HG02588 (cell line): ENCODE measurements around the gene TFAP2A.
A peak's percentile ranks its signal among the peaks of the same experiment; 100 is the strongest.

Experiments used
- ATAC-seq: cut with Tn5 transposase; IDR thresholded peaks from one replicate; pipeline ENCODE4 v1.9.1; 2021; ENCODE audit warnings: mild to moderate bottlenecking, moderate library complexity; ENCODE audit not compliant: unreplicated experiment

The TFAP2A gene

DNA sequence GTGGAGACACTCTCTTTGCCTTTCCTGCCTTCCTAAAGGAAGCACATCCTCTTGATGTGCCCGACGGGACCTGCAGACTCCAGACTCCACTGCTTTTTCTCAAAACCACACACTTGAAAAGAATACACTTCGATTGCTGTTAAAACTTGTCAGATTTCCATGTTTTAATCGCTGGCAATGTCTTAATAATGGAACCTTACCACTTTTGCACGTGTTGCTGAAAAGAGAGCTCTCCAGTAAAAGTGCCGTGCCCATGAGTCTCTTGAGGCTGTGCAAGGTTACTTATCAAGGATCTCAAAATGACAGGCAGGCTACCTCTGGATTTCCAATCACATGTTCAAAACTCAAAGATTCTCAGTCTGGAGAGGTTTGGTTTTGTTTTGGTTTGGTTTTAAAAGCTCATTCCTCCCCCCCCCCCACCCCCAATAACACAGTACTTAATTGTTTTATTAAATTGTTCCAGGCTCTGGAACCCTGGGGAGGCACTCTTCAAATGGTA, 12.0 kb upstream of the TFAP2A start:
- ATAC-seq: no peak

DNA sequence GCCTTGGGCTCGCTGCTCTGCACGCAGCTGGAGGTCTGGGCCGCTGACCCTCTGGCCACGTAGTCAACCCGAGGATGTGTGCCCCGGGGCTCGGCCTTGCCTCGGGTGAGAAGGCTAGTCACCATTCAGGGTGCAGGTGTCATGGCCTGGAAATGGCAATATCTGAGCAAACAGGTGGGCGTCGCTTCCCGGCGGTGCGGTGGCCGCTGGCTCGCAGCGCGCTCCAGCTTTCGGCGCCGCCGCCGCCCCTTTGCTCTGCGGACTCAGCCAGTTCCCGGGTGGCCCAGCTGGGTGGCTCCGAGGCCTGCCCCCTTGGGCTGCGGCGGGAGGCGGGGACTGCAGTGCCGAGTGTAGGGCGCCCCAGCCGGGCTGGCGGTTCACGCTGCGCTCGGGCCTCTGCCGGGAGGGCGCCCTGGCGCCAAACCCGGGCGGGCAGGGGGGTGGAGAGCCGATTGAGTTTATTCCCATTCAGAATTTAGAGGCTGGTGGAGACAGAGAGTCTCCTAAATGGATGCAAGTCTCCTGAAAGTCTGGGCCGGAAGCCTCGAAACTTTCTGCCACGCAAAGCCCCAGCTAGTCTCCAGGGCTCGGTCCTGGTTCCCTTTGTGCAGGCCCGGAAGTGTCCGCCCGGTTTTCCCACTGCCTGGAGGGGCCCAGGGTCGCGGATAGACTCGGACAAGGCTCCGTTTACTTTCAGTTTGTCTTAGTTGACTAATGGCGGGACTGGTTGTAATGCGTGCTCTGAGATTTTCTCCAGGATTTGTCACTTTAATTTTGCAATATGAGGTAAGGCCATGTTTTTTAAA, 11.3 kb upstream of the TFAP2A start:
- ATAC-seq: peak; percentile 70

DNA sequence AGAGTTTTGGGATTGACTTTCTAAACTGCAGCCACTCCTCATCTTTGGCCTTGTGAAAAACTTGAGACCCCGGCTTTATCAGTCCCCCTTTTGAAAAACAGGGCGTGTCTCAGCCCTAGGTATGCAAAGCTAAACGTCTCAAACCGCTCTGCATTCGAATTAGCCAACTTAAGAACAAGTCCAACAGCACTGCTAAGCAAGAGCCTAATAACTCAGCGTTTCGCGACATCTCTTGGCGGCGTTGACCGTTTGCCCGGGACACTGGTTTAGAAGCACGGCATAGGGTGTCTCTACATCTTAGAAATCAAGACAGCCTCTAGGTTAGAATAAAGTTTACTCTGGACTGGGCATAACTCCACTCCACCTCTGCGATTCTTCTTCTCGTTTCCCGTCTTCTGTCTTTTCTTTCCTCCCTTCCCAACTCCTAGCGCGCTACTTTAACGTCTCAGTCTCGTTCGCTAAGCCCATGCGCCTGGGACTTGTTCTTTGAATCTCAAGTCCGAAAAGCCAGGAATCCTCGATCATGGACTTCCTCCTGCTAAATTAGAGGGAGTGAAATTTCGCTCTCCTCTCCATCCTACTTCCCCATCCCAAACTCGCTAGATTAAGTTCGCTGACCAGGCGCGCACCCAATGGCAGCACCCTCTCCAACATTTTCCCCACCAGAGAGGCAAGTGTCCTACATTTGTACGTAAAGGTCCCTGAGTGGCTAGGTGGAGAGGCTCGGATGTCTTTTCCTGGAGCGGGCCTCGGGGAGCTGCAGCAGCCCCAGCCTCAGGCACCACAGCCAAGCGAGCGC, 10.5 kb upstream of the TFAP2A start:
- no peak for ATAC-seq

DNA sequence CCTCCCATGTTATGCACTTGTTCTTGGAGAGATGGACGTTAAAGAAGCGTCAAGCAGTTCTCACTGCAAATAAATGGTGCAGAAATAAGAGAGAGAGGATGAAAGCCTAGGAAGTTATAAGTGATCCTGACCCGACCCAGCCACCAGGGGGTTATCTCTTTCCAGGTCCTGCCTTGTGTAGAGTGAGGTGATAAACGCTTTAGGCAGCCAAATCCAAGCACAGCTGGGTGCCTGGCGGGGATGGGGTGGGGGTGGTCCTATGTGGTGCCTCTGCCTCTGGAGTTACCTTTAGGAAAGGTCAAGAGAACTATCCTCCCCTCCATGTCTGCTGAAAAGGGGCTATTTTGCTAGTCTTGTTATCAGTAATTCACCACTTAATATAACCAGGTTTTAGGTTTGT, 9.2 kb upstream of the TFAP2A start:
- no peak for ATAC-seq

DNA sequence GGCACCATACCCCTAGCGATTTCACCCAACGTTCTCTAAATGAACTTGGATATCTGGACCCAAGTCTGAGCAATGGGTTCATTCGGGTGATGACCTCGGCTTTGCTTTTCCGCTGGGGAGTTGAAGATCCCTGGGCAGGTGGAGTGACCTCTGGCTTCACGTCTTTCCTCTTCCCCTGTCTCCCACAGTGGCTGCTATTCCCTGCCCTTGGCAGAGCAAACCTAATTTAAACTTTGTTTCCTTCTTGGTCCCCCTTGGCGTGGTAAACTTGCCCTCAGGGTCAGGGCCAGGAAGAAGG, 7.8 kb upstream of the TFAP2A start:
- ATAC-seq: no peak

DNA sequence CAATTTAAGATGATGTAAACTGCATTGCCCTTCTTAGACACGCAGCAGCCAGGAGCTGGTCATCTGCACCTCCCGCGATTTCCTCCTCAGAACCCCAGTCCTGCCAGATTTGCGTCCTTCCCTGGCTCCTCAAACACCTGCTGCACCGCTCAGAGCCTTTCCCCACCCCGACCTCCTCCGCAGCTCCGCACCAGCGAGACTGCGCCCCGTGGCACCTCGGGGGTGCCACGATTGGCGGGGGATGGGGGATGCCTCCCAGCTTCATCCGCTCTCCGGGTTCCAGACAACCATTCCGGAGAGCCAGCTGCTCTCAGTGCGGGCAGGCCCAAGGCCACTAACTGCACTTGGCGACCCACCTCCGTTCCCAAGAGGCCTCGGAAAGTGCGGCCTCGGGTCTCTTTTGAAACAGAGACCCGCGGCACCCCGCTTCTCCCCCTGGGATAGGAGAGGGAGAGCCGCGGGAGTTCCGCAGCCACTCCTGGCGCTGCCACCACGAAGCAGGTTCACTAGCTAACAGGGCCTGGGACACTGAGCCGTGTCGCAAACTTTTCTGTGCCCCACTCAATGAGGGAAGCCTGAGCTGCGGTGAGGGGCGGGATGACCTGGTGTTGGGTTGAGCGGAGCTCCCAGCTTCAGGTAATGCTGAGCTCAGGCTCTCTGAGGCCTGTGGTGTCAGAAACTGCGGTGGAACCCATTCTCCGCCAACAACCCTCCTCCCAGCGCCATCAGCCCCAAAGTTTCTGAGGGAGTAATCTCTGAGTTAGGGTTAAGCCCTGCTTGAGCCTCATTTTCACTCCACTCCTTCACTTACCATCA, 7.3 kb upstream of the TFAP2A start:
- no peak for ATAC-seq

DNA sequence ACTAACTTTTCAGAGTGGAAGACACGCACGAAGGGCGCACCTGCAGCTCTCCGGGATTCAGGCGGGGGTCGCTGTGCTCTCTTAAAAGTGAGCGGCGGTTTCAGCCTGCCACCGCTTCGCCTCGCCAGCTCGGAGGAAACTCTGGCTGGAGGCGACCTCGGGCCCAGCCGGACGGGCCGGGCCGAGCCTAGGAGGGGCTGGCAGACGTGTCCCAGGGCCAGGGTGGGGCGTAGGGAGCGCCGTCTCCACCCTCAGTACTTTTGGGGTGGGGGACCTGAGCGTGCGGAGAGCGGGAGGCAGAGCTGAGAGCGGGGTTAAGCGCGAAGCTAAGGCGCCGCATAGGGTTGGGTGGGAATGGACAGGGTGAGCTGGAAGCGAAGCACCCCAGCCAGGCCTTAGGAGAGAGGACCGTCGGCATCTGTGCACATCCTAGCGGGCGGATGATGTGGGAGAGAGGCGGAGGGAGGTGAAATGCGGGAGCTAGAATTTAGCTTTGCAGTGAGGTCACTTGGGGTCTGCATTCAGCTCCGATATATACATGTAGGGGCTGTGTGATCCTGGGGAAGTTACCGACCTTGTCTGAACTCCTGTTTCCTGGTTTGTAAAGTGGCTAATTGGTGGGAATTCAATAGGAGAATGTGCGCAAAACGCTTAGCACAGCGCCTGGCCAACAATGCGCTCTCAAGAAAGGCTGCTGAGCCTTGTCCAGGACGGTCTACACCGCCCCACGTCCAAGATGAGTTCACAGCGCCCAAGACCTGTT, 6.5 kb upstream of the TFAP2A start:
- no peak for ATAC-seq

DNA sequence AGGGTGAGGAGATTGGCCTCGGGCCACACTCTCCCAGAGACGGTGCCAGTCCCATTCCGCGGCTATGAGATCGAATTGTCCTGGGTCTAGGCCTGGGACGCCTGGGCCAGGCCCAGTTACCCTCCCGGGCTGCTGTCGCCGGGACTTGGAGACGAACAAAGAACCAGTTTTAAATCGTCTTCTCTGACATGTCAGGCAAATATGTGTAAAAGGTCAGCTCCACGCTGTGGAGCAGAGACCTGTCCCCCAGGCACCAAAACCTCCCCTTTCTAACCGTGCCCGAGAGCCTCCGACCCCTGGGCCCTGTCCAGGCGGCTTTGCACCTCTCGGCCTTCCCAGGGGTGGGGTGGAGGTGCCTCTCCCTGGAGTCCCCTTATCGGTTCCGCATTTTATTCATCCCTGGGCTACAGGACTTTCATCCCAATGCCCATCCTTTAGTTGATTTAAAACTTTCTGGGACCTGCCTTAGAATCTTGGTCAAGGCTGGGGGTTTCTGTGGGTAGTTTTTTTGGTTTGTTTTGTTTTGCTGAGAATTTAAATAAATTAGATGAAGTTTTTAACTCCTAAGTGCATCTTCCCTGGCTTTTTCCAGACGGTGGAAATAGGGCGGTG, 5.8 kb upstream of the TFAP2A start:
- no peak for ATAC-seq

DNA sequence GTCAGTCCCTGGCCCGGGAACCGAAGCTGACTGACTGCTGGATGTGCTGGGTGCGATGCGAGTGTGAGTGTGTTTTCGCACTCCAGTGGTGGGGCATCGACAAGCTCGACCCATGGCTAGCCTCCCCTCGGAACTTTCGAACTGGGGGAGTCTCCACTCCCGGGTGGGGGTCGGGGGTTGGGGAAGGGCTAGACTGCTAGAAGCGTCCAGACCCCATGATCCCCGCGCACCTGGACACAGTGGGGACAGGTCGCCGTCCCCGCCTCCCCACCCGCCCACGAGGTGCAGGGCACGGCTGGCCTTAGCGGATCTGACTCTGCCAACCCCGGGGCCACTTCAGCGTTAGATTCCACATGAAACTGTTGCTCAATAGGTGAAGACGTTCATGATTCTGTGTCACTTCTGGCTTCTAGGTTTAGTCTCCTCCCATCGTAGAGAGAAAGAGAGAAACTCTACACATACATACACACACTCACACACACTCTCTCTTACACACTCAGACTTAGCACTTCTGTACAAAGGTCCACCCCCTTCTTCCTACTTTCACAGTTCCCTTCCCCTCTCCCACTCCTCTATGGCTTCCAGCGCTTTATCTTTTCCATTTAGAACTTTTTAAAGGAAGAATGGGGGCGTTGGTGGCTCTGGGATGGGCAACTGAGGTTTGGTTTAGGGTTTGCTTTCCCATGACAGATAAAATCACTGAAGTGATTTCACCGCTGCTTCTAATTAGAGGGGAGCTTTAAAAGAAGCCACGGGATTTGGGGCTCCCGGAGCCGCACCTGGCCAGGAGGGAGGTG, 5.1 kb upstream of the TFAP2A start:
- no peak for ATAC-seq

DNA sequence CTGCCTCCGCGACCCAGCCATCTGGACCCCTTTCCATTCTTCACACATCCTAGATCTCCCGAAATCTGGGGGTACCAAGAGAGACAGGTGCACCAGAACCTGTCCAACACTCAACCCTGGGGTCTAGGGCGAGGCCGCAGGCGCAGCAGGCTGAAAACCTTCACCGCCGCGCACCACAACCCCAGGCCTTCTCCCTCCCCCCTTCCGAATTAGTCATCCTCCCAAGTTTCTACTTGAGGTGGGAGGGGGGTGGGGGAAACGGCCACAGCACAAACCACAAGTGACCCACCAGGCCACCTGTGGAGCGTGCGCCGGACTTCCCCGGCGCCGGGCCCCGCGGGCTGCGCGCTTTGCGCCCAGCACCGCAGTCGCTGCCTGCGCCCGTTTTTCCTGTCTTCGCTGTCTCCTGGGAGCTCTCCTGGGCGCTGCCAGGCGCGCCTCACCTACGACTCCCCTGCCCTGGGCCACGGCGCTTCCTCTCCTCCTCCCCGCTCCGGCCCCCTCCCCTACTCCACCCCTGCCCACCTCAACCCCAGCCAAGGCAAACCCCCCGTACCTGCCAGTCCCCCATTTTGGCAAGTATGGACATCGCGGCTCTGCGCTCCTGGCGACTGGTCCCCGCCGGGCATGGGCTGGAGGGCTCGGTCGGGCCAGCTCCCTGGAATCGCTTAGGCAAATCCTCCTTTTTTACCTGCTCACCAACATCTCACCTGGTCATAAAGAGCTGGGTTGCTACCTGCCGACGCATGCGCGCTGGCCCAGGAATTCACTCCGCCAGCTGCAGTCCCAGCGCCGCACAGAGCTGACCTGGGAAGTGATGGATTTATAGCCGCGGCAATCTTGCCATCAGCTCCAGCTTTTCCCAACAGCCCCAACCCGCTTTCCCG, 4.2 kb upstream of the TFAP2A start:
- ATAC-seq: peak; percentile 39

DNA sequence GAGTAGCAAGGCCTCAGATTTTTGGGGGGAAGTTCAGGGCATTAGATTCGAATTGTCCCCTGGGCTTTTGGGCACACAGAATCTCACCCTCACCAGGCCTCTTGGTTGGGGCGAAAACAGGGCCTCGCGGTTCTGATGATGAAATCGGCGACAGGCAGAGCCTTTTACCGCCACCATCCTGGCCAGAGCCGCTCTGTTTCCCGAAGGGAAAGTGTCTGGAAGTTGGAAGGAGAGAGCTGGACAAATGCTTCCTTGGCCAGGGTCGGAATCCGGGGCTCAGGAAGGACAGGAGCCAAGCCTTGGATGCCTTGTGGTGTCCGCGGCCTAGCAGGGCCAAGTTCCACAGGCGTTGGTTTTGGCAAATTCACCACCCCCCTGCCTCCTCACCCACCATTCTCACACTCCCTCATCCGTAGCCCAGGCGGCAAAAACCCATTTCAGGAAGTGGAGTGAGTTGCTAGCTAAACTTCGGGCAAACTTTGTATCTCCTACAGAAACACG, 3.5 kb upstream of the TFAP2A start:
- ATAC-seq: peak; percentile 5

DNA sequence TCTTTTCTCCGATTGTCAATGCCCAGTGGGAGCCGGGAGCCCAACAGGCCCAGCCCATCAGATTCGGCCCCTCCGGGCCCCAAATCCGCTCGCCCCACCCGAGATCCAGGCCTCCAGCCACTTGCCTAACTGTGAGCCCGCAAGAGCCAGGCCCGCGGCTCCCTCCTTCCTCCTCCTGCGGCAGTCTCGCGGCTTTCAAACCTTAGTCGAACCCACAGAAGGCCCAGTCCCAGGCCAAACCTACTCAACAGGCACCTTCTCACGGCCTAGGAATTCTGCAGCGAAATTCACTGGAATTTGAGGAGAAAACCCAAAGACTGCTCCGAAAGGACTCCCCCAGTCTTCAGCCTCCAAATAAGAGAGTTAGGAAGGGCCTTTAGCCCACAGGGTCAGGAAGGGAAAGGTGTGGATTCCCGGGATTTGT, 2.8 kb upstream of the TFAP2A start:
- ATAC-seq: no peak

DNA sequence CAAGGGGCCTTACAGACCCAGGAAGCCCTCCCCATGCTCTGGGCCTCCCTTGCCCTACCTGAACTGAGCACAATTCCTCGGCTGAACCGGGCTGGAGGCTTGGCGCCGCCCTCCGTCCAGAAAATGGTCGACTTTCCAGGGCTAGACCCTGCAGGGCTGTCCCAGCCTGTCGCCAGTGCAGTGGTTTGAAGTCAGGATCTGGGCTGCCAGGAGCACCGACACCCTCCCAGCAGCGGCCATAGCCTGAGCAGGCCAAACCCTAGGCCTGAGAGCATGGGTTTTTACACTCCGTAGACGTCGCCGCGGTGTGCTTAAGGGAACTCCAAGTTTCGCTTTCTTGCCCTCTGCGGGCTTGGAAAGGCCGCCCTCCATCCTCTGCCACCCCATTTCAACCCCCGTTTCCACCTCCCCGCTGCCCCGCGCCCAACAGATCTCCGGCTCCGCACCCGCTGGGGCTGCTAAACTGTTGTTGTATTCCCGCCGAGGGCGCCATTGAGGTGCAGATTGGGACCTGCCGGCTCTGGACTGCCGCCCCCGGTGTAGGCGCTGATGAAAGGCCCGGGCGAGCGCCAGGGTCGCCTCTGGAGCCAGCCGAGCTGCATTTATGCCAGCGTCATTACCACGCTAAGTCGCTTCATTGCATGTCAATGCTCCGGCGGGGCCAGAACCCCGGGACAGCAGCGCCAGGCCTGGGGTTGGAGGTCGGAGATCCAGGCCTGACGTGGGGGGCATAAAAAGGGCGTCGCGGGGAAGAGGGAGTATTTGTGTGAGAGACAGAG, 2.2 kb upstream of the TFAP2A start:
- no peak for ATAC-seq

DNA sequence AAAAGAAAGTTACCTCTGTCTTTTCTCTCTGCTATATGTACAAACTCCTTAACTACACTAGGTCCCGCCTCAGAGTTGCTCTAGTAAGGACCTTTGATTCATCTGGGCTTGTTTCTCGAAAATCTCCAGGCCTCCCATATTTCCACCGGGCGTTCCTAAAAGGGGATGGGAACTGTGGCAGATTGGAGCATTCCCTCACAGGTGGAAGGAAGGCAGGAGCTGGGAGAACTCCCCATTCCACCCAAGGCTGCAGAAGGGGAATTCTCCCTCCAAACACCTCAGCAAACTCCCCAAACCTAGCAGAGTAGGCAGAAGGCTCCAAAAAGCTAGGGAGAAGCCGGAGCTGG, 1.6 kb upstream of the TFAP2A start:
- ATAC-seq: no peak

DNA sequence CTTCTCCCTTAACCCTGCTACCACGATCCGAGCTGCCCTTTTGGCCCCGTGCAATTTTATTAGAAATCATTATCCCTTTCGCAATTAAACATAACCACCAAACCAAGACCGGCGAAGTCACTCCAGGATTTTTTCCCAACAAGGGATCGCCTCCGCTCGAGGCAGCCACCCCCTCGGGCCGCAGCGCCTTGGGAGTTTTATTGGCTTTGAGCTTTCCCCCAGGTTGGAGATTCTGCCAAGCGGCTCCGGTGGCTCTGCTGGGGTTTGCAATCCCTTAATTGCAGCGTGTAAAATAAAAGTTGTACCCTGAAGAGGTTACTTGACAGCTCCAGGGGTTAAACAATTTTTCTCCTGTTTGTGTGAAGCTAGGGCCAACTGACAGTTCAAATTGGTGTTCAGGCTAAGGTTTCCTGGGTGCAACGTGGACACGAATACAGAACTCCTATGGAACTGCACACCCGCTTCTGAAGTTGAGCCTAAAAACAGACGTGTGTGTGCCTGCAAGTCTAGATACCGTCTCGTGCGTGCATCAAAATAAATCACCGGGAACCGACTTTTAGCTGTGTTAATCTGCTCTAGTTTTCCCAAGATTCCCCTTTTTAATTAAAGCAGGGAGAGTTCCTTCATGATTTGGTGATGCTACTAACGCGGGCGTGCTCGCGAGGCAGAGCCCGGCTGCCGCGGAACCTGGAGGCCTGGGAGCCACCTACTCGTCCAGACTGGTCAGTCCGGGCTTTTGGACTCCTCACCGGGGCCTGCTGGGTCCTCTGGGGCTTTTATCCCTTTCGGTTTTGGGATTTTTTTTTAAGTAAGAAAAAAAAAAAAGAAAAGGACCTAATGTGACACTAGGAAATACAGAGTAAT, 975 bp upstream of the TFAP2A start:
- ATAC-seq: no peak

DNA sequence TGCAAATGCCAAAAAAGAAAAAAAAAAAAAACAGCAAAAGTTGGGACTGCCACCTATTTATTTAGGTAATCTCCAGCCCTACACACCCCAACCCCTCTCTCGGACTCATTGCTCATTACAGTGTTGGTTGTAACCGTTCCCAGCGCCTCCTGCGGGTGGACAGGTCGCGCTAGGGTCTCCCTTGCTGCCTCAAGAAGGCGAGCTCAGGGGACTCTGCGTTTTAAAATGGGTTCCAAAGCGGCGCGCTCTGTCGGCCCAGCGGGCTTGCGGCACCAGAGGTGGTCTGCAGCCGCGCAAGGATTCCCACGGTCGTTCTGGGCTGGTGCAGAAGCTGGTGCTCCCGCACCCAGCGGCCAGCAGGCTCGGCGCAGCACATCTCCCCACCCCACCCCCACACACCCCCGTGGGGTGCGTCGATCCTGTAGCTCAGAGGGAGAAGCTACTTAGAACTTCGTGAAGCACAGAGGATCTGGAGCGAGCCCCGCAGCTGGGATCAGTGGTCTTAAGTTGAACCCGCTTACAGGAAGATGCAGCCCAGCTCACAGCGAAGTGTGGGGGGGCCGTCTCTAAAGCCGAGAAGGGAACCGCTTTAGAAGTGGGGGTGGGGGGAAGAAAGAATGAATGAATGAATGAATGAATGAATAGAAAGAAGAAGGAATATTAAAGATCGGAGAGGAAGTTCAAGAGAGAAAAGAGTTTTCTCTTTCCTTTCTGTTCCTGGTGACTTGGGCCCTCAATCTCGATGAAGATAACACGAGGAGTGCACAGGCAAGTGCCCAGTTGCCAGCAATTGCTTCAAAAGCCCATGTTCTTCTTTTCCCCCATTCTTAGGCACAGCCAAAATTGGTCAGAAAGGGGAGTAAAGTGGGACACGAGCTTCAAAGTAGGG, 780 bp downstream of the TFAP2A start:
- no peak for ATAC-seq
